GM04503 (cell line): ENCODE data around the gene SLC25A40.
"Not testable (repeated sequence)": the region's sequence is repeated elsewhere in the genome, so short reads cannot be mapped to it uniquely, and the experiment has no call there.

Experiments
- DNase-seq: peaks from one replicate; pipeline ENCODE4 v3.0.0-alpha.2; 2012; ENCODE audit warnings: low read depth

SLC25A40 gene

GRCh38 chr7:87876040-87876868, at the start of gene SLC25A40, which contains the start of gene DBF4:
TSS of gene SLC25A40 (minus strand) at chr7:87876360. CDS start at chr7:87858727, 17,633 bp downstream.
TSS of gene DBF4 (plus strand) at chr7:87876493. CDS start at chr7:87876733, 240 bp downstream.
- DNase-seq = peak; percentile 50

- DNase-seq = not testable (repeated sequence)
Measured at GRCh38 chr7:87922759-87923395, 46.7 kb upstream of the SLC25A40 start.

GRCh38 chr7:87920578-87920977, 44.4 kb upstream of the SLC25A40 start:
- no peak for DNase-seq

- DNase-seq = no peak
Measured at GRCh38 chr7:87919875-87920274, 43.7 kb upstream of the SLC25A40 start.

- no peak for DNase-seq
Measured at GRCh38 chr7:87918740-87919139, 42.6 kb upstream of the SLC25A40 start.

GRCh38 chr7:87912121-87912520, 36.0 kb upstream of the SLC25A40 start:
- no peak for DNase-seq

GRCh38 chr7:87908814-87909213, 32.7 kb upstream of the SLC25A40 start:
- DNase-seq = not testable (repeated sequence)

GRCh38 chr7:87907136-87907906, 31.2 kb upstream of the SLC25A40 start:
- not testable (repeated sequence) for DNase-seq

GRCh38 chr7:87899255-87899654, 23.1 kb upstream of the SLC25A40 start:
- no peak for DNase-seq

- no peak for DNase-seq
Measured at GRCh38 chr7:87895363-87895762, 19.2 kb upstream of the SLC25A40 start.

GRCh38 chr7:87886875-87887274, 10.7 kb upstream of the SLC25A40 start:
- DNase-seq = no peak

GRCh38 chr7:87885018-87885417, 8.9 kb upstream of the SLC25A40 start:
- DNase-seq = no peak

GRCh38 chr7:87882151-87882937, 6.2 kb upstream of the SLC25A40 start:
- no peak for DNase-seq

- DNase-seq = no peak
Measured at GRCh38 chr7:87878208-87878735, 2.1 kb upstream of the SLC25A40 start.

- no peak for DNase-seq
Measured at GRCh38 chr7:87877366-87878040, 1.3 kb upstream of the SLC25A40 start.

- DNase-seq = peak; percentile 21
Measured at GRCh38 chr7:87876869-87877234, 692 bp upstream of the SLC25A40 start.

GRCh38 chr7:87875151-87876039, 765 bp downstream of the SLC25A40 start:
- no peak for DNase-seq

- no peak for DNase-seq
Measured at GRCh38 chr7:87874066-87874465, 2.1 kb downstream of the SLC25A40 start.

- DNase-seq = not testable (repeated sequence)
Measured at GRCh38 chr7:87873328-87873727, 2.8 kb downstream of the SLC25A40 start.

GRCh38 chr7:87872346-87872745, 3.8 kb downstream of the SLC25A40 start:
- DNase-seq = no peak
